BJ (cell line): ENCODE data around the gene MAN1B1. TPM values are rescaled to one million over a fixed set of nuclear protein-coding genes. Genes with fewer than 3 reads are reported as not detected.
"Not testable (repeated sequence)": the region's sequence is repeated elsewhere in the genome, so short reads cannot be mapped to it uniquely, and the experiment has no call there.

ENCODE experiments used
- CTCF ChIA-PET: fragments of 350-600 bp; formaldehyde crosslinking; extraction: SDS; loops from one replicate; lab custom pipeline; 2021; ENCODE audit warnings: antibody characterized with exemption, inconsistent platforms; lab: Yijun Ruan, JAX
- POLR2A ChIA-PET: fragments of 300-600 bp; sonication (Branson Sonifier 250); formaldehyde crosslinking; extraction: SDS; loops from one replicate; lab custom pipeline; 2021; ENCODE audit warnings: antibody characterized with exemption; lab: Charles Lee
- DNase-seq: peaks from one replicate; pipeline ENCODE4 v3.0.0-alpha.2; 2011; ENCODE audit warnings: low read depth
- H3K27me3 ChIP-seq: 2 replicates; pipeline ENCODE4 v1.6.0; 2011; ENCODE audit warnings: low read length; ENCODE audit not compliant: control insufficient read depth, insufficient read depth
- H3K36me3 ChIP-seq: 2 replicates; pipeline ENCODE4 v1.5.1; 2011; ENCODE audit warnings: low read length; ENCODE audit not compliant: control insufficient read depth, insufficient read depth
- H3K4me3 ChIP-seq: 2 replicates; pipeline ENCODE4 v1.5.1; 2011; ENCODE audit warnings: low read depth, mild to moderate bottlenecking, control low read depth, low read length
- polyA plus RNA-seq: library from polyadenylated mRNA; depleted of rRNA; stranded (reverse); fragments of >200 nt; gene quantifications from 2 replicates; pipeline ENCODE4 v1.2.3, GENCODE V29; 2011
- TF ChIP-seq, protein P1 (sequence below): IDR thresholded peaks from 2 replicates; pipeline ENCODE4 v1.5.1; 2011; ENCODE audit warnings: low read depth, mild to moderate bottlenecking, control low read depth, inconsistent platforms, low read length, moderate library complexity; ENCODE audit not compliant: insufficient read depth

The MAN1B1 gene
- polyA plus RNA-seq, 1 experiment, result 80.0 TPM

DNA sequence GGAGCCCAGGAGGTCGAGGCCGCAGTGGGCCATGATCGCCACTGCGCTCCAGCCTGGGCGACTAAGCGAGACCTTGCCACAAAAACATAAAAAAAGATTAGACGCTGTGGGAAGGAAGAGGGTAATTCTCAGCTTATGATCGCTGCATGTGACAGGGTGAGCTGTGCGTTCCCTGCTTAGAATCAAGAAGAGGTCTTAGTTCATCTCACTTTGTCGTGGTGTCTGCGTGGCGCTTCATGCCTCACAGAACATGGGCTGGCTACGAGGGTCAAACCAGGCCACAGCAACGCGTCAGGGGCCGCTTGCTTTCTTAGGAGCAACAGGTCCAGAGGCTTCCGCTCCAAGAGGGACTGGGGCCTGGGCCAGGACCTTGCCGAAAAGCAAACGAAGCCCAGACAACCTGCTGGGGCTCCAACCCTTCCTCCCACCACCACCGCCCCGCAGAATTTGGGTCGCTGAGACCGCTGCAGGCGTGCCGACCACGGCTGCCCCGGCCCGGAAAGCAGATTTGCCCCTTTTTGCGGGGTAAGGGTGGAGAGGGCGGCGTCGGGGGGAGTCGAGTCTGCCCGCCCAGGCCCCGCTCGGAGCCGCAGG, 42.2 kb downstream of the MAN1B1 start:
- Histone ChIP-seq H3K36me3 (no peaks in the 10 kb centered on the region), H3K4me3 (peak overlapping the region; percentile 63), H3K27me3 (no peaks in the 10 kb centered on the region)
- TF ChIP-seq, protein P1, sequence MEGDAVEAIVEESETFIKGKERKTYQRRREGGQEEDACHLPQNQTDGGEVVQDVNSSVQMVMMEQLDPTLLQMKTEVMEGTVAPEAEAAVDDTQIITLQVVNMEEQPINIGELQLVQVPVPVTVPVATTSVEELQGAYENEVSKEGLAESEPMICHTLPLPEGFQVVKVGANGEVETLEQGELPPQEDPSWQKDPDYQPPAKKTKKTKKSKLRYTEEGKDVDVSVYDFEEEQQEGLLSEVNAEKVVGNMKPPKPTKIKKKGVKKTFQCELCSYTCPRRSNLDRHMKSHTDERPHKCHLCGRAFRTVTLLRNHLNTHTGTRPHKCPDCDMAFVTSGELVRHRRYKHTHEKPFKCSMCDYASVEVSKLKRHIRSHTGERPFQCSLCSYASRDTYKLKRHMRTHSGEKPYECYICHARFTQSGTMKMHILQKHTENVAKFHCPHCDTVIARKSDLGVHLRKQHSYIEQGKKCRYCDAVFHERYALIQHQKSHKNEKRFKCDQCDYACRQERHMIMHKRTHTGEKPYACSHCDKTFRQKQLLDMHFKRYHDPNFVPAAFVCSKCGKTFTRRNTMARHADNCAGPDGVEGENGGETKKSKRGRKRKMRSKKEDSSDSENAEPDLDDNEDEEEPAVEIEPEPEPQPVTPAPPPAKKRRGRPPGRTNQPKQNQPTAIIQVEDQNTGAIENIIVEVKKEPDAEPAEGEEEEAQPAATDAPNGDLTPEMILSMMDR, result no peak
- POLR2A ChIA-PET, result interaction anchor here (0.5 to 1.0 kb wide), 2 partner anchors 60 to 95 kb away, joined by 3 read pairs; no protein-coding TSS in a partner anchor
- no peak for DNase-seq
- CTCF ChIA-PET, result interaction anchor here (0.6 to 1.4 kb wide), 4 partner anchors 99 to 406 kb away, joined by 3 to 11 read pairs (median 4); partner anchors contain the start of genes RNF224 and TUBB4B

DNA sequence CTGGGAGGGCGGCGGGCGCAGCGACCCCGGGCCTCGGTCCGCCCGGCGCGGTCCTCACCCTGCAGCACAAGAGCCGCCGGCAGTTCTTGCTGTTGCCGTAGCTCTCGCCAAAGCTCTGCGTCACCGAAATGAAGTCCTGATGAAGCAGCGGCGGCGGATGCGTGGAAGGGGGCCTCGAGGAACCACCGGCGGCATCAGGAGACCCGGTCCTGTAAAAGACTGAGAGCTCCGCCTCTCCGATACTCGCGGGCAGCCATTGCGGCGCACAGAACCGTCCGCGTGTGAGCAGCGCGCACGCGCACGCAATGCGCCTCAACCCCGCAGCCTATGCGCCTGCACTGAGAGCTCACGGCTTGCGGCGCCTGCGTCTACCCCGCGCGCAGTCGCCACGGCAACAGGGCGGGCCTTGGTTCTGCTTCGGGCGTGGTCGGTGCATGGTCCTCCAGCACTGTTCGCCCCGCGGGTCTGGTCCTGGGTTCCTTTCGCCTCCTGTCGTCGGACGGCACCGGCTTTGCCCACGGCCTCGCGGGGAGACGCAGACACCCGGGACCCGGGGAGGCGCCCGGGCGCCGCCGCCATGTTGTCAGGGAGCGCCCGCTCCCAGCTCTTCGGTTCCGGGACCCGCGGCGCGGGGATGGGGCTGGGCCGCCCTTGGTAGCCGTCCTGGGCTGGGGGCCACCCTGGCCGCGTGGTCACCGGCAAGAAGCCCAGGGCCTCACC, 42.8 kb downstream of the MAN1B1 start:
- TF ChIP-seq, protein P1, result no peak
- peak; percentile 54 for DNase-seq
- Histone ChIP-seq H3K27me3 (no peaks in the 10 kb centered on the region), H3K4me3 (peak overlapping the region; percentile 63), H3K36me3 (no peaks in the 10 kb centered on the region)
- POLR2A ChIA-PET, result interaction anchor here (0.5 to 1.0 kb wide), 2 partner anchors 59 to 94 kb away, joined by 3 read pairs; no protein-coding TSS in a partner anchor
- CTCF ChIA-PET, result interaction anchor here (0.6 to 1.4 kb wide), 4 partner anchors 98 to 405 kb away, joined by 3 to 11 read pairs (median 4); partner anchors contain the start of genes RNF224 and TUBB4B

DNA sequence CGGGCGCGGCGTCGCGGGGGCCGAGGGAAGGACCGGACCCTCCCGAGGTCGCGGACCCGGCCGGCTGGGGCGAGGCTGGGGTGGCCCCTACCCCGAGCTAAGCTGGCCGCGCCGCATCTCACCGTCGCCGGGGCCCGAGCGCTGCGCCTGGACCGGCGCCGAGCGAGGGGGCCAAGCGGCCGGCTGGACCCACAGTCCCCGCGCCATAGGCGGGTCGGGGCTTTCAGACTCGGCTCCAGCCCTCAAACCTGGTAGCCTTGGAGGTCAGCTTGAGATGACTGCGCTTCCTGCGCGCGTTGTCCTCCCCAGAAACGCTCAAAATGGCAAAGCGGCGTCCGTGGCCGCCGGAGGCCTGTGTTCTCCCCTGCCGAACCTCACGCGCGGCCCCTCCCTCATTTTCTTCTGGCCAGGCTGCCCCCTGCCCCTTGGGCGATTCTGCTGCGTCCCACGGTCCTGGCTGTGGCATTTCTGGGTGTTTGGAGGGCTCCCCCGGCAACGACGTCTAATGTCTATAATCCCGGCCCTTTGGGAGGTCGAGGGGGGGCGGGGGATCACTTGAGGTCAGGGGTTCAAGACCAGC, 43.5 kb downstream of the MAN1B1 start:
- ChIA-PET POLR2A (no interaction called here), CTCF (interaction anchor here (0.6 to 1.4 kb wide), 4 partner anchors 97 to 364 kb away, joined by 3 to 11 read pairs (median 4); partner anchors contain the start of genes RNF224 and TUBB4B)
- DNase-seq, result no peak
- Histone ChIP-seq H3K36me3 (no peaks in the 10 kb centered on the region), H3K27me3 (no peaks in the 10 kb centered on the region), H3K4me3 (peak overlapping the region; percentile 63)
- TF ChIP-seq, protein P1, result no peak

DNA sequence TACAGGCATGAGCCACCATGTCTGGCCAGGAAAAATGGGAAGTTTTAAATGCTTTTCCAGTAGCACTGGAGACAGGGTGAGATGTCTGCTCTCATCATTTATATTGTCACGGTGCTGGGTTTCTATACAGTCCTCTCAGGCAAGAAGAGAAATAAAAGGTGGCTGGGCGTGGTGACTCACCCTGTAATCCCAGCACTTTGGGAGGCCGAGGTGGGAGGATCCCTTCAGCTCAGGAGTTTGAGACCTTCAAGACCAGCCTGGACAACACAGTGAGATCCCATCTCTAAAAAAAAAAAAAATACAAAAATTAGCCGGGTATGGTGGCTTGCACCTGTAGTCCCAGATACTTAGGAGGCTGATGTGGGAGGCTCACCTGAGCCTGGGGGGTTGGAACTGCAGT, 47.4 kb downstream of the MAN1B1 start:
- no peak overlapping the region for H3K4me3 ChIP-seq
- DNase-seq, result no peak
- H3K27me3 ChIP-seq, result peaks cover 18% of the 10 kb centered on the region
- TF ChIP-seq, protein P1, result no peak
- no peaks in the 10 kb centered on the region for H3K36me3 ChIP-seq
- POLR2A ChIA-PET, result no interaction called here
- CTCF ChIA-PET, result no interaction called here

DNA sequence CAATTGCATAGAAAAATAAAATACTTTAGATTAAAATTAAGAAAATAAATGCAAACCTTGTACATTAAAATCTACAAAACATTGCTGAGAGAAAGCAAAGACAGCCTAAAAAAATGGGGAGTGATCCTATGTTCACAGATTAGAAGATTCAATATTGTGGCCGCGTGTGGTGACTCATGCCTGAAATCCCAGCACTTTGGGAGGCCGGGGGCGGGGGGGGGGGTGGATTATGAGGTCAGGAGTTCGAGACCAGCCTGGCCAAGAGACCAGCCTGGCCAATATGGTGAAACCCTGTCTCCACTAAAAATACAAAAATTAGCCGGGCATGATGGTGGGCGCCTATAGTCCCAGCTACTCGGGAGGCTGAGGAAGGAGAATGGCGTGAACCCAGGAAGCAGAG, 48.4 kb downstream of the MAN1B1 start:
- DNase-seq, H3K4me3 ChIP-seq, H3K36me3 ChIP-seq, POLR2A ChIA-PET: not testable (repeated sequence)
- H3K27me3 ChIP-seq, result peaks cover 25% of the 10 kb centered on the region
- CTCF ChIA-PET, result interaction anchor here (1.4 kb wide), 1 partner anchor 102 kb away, joined by 3 read pairs; no protein-coding TSS in a partner anchor
